ENCODE results near the gene DDAH2.

Gene DDAH2

DNA sequence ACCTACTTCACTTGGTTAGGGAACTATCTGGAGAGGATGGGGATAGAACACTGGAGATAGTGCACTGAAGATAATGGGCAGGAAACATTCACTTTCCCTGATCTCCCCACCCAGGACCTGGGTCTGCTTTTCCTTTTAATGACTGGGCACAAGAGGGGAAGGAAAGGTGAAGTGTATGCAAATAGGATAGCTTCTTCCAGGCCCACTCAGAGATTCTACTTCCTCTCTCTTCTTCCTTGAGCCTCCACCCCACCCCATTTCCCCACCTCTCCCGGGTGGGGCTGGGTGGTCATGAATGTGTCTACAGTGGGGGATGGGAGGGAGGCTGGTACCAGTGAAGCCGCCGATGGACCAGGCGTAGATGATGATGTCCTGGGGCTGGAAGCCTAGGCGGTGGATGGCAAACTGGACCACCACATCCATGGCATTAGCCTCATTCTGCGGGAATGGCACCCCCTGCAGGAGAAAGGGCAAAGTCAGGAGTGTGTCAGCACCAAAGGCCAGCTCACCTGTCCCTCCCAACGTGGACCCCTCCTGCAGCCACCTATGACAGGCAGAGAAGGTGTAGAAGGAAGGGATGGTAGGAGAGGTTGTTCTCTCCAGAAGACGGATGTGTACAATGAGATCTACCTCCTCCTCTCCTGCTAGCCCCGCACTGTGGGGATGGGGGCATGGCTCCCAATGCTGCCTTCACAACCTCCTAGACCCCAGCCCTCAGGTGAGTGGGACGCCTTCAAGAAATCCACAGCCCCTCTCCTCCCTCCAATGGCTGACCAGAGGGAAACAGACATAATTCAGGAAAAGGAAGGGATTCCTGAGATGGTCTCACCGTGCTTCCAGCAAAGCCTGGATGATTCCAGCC lies 39.6 kb downstream of the DDAH2 start:
- no peak for DNase-seq (ENCODE audit: low read depth)

DNA sequence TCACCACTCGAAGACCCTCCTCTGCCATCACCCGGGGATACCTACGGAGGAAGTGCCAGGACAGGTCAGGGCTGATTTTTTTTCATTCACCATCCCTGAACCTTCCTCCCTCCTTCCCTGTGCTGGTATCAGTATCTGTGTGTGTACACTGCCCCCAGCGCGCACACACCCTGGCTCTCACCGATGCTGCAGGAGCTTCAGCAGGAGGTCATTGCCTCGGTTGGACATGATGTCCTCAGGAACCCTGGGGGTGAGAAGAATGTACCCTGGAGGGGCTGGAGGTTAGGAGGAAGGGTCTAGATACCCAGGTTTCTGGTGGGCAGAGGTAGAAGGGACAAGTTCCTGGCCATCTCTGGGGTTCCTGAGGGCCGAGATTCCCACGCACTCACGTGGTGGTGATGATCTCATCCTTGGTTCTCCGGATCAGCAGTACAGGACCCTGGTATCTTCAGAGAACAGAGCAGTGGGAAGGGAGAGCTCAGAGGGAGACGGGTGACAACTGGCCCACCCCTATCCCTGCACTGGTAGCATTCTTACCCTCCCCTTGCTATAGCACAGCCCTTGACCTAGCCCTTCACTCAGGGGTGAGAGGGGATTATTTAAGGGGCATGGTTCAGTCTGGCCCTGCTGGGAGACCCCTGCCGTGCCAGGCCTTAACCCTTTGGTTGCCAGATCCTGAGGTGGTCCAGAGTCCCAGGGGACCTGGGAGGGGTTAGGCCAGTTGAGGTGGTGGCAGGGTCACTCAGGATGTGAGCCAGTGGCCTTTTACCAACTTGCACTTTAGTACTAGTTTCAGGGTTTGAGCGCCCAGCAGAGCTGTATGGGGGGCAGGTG lies 41.0 kb downstream of the DDAH2 start:
- DNase-seq (ENCODE audit: low read depth), result no peak

DNA sequence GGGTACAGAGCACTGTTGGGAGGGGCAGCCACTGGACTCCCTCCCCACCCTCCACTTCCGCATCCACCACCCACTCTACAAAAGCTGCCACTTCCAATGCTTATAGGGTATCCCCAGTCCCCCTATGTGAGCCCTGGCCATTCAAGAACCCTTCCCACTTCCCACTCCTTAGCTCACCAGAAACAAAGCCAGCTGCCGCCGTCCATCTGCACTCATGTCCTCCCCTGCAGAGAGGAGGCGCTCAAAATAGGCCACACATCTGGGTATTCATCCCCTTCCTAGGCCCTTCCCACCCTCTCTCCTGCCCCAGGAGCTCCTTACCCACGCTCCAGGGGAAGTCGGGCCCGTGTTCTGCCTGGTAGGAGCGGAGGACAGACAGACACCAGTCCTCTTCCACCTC lies 41.8 kb downstream of the DDAH2 start:
- DNase-seq (ENCODE audit: low read depth), result no peak

DNA sequence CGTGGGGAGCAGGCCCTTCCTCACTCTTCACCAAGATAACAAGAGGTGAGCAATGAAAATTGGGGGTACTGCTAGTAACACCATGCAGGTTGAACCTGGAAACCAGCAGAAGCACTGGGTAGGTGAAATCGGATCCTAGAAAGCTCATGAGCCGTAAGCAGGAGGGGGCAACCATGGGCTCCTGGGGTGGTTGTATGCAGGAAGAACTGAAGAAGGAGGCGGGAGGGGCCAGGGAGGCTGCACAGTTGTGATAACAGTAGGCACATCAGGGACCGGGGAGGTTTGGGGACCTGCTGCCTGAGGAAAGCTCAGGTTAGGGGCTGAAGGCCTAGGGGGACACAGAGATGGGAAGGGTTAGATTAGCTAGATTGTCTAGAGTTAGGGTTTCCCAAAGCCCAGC lies 42.6 kb downstream of the DDAH2 start:
- DNase-seq (ENCODE audit: low read depth), result no peak

DNA sequence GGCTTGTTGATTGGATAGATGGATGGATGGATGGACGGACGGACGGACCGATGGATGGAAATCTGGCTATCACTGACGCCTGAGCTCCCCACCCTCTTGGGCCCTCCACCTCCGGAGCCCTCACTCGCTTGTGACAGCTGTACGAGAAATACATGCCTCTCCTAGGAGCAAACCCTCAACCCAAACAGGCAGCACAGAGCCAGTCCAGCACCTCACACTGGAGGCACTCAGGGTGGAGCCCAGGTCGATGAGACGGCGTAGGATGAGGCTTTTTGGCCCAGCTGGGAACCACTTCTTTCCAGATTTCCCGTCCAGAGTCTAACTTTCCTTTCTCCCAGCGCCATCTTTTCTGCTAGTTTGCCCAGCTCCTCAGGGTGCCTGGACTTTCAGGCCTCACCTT lies 45.5 kb downstream of the DDAH2 start:
- no peak for DNase-seq (ENCODE audit: low read depth)

DNA sequence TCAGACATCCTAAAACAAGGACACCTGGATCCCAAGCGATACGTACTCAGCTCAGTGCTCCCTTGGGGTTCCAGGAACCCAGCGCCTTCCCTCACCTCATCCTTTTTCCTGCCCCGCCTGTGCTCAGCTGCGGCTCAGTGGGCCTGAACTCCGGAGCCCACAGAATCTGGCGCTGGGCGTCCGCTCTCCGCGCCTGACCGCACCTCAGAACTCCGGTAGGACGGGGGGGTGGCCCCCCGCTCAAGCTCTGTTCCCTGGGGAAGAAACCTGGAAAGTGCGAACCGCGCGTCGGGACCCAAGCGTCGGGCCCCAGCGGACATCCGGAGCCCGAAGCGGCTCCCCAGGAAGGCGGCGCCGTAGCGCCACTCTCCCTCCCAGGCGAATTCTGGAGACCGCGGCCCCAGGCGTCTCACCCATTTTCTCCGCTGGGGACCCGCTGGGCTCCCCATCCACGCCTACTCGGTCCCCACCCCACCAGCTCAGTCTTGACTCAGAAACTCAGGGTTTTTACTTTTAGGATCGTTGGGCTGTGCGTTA lies 47.9 kb downstream of the DDAH2 start:
- no peak for DNase-seq (ENCODE audit: low read depth)

DNA sequence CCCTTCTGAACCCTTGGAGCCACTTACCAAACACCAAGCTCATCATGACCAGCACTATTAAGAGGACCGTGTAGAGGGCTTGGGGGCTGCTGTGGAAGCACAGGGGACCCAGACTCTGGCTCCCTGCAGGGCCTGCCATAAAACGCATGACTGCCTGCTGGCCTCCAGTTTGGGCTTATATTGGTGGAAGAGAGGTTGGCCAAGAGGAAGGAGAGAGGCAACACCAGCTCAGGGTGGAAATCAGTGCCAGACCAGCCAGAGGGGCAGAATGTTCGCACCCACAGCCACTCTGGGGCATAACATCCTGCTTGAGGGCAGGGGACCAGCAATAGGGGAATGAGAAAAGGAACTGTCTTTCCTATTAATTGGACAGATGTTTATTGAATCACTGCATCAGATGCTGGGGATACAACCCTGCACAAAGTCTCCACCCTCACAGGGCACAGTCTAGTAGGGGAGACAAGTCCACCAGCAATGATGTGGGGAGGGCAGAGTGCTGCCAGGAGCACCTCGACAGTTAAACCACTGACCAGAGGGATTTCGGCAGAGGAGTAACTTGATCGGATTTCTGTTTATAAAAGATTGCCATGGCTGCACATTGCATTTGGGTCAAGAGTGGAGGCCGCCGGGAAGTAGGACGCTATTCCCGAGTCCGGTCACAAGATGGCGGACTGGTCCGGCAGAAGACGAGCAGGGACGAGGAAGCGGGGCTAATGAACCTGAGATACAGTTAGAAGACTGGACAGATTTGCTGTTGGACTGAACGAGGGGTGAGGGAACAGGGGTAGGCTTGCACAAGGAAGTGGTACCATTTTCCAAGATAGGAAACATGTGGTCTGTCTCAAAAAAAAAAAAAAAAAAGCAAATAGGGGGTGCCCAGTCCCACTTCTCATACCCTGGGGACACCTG lies 48.6 kb downstream of the DDAH2 start, which contains the start of gene LY6G5C:
Gene LY6G5C (minus strand): TSS at position 842 of the 909 bp plus-strand sequence. CDS start 694 bp downstream, at position 148.
- peak; percentile 69 for DNase-seq (ENCODE audit: low read depth)

DNA sequence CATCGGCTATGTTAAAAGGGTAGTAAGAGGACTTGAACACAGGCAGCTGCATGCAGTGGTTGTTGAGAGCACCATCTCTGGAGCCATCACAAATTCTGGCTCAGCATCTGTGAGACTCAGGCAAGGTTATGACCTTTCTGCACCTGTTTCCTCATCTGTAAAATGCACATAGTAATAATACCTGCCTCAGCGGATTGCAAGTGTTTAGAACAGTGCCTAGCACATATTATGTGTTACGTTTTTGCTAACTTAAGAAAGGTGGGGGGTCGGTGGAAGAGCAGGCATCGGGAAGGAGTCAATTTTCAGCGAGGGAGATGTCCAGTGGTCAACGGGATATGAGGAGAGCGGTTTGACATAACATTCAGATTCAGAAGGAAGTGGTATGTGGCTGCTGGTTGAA lies 51.1 kb downstream of the DDAH2 start:
- no peak for DNase-seq (ENCODE audit: low read depth)

All from HS-27A (cell line).